Prostate gland (tissue), 2 donors: Measurements from ENCODE around the gene CHI3L2.

Experiments used
- CTCF ChIP-seq, 4 experiments: fragments of 200-600 bp in 2 of 4; fragments of 450-650 bp in 2 of 4; sonication (generic) in 2 of 4; IDR thresholded peaks; 1 replicate in 3 of 4; 2 replicates in 1 of 4; pipeline ENCODE4 v1.5.1; 2016 to 2019; ENCODE audit warnings: antibody characterized with exemption in 4 of 4, mild to moderate bottlenecking in 2 of 4, moderate library complexity in 2 of 4
- POLR2AphosphoS5 ChIP-seq: sonication (generic); formaldehyde crosslinking; IDR thresholded peaks from one replicate; pipeline ENCODE4 v1.6.1; 2017; ENCODE audit warnings: antibody characterized with exemption

DNA sequence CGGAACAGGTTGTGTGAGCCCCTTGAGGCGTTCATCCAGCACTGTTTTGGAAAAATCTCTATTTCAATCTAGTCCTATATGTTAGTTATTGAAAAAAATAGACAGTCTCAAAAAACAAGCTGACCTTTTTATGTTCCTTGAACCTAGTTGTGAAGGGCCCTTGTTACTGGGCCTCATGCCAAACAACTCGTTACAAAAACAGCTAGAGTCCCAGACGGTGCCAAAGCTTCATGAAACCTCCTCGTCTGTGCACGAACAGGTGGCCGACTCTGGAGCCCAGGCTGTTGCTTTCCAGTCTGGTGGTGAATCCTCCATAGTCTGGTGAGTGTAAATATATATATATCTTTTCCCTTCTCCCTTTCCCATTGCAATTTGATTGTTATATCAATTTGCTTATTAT lies 63.1 kb downstream of the CHI3L2 start, which contains the start of gene CHIA:
- no peak for TF ChIP-seq CTCF (IDR thresholded peaks at IDR 0.05)
- no peak for TF ChIP-seq POLR2AphosphoS5
